ENCODE data around the gene CBX7.

CBX7 gene

DNA sequence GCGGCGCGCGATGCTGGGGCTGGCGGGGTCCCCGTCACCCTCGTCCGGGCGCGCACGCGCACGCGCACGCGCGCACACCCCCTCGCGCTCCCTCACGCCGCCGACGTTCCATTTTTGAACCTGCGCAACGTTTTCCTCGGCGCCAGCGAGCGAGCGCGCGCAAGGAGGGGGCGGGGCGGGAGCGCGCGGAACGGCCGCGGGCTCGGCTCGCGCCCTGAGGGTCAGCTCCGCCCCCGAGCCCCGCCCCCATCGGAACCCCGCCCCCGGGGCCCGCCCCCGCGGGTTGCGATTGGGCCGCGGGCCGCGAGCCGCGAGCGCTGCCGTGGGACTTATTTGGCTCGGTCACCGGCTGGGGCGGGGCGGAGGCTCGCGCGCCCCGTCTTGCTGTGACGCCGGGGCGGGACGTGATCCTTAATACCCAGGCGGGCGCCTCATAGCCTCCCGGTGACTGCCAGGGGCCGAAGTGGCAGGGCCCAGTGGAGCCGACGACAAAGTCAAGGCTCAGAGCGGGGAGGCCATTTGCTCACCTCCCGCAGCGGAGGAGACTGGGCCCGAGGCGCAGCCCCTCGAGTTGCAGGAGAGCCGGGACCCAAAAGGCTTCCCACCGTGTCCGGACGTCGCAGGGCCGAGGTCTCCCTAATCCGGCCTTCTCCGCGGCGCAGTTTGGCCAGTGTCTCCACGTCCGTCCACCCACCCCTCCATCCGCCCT lies at the start of gene CBX7:
Gene CBX7 (minus strand): TSS at position 170 of the 709 bp plus-strand sequence. CDS start 236 bp downstream, outside the sequence.
- peak; percentile 56 for DNase-seq

DNA sequence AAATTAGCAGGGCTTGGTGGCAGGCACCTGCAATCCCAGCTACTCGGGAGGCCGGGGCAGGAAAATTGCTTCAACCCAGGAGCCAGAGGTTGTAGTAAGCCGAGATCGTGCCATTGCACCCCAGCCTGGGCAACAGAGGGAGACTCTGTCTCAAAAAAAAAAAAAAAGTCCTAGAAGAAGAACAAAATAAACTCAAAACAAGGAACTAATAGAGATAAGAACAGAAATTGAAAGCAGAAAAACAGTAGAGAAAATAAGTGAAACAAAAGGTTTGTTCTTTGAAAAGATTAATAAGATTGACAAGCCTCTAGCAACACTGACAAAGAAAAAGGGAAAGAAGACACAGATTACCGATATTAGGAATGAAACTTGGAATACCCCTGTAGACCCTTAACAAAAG lies 45.1 kb upstream of the CBX7 start:
- no peak for DNase-seq

DNA sequence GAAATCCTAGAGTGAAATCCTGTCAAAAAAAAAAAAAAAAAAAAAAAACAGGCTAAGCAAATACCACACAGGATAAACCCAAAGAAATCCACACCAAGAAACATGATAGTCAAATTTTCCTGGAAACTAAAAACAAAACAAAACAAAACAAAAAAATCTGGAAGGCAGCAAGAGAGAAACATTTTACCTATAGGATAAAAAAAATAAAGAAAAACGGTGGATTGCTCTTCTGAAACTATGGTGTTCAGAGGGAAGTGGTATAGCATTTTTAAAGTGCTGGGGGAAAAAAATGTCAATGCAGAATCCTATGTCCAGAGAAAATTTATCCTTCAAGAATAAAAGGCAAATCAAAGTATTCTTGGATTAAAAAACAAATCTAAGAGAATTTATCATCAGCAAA lies 41.6 kb upstream of the CBX7 start:
- DNase-seq = no peak

GRCh38 chr22:39188809-39189208 lies 36.3 kb upstream of the CBX7 start:
- no peak for DNase-seq

DNA sequence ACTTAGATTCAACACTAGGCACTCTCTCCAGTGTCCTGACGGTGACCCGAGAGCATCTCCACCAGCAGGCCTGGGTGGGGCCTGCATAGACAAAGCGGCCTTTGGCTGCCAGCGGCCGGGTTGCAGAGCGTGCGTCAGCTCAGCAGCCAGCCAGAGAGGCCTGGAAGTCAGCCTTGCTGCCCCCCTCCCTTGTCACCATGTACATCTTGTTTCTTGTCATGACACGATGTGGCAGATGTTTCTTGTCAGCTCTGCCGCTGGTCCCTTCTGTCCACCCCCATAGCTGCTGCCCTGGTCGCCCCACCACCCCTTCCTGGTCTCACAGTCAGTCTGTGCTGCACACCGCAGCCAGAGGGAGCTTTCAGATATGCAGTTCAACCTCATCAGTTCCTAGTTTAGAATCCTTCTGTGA lies 33.1 kb upstream of the CBX7 start:
- no peak for DNase-seq

GRCh38 chr22:39184586-39185577 lies 32.4 kb upstream of the CBX7 start:
- no peak for DNase-seq

GRCh38 chr22:39183991-39184585 lies 31.6 kb upstream of the CBX7 start:
- no peak for DNase-seq

DNA sequence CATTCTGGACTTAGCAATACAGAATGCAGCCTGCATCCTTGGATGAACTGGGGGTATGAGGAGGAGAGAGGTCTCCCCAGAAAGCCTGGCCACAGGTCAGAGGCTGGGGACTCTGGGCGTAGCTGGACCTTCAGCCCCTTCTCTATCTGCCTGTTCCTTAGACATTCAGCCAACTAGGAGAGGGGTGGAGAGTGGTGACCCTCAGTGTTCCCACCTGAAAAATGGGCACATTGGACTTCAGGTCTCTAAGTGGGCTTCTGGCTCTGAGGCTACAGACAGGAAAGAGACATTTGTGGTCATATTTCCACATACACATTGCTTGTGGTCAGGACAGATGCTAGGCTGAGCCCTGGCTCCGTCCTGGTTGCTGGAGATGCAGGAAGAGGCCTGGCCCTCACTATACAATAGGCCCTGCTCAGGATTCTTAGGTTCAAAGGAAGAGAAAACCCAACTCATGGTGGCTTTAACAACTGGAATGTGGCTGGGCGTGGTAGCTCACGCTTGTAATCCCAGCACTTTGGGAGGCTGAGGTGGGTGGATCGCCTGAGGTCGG lies 30.1 kb upstream of the CBX7 start:
- no peak for DNase-seq

GRCh38 chr22:39181778-39182177 lies 29.3 kb upstream of the CBX7 start:
- no peak for DNase-seq

GRCh38 chr22:39181356-39181755 lies 28.9 kb upstream of the CBX7 start:
- no peak for DNase-seq

- no peak for DNase-seq
Measured at GRCh38 chr22:39179841-39180335, 27.4 kb upstream of the CBX7 start.

DNA sequence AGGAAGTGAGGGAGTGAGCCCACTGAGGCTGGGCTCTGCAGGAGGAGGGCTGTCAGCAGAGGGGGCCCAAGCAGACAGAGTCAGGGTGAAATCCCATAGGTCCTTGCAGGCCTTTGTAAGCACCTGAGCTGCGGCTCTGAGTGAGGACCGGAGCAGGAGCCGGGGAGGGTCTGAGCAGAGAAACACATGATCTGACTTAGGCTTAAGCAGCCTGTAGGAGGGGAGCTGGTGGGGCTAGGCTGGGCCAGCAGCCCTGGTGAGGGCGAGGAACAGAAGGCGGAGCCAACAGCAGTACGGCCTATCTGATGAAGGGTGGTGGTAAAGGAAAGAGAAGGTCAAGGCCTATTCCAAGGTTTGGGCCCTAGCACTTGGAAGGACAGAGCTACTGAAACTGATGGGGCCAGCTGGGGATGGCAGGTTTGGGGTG lies 26.9 kb upstream of the CBX7 start:
- no peak for DNase-seq

DNA sequence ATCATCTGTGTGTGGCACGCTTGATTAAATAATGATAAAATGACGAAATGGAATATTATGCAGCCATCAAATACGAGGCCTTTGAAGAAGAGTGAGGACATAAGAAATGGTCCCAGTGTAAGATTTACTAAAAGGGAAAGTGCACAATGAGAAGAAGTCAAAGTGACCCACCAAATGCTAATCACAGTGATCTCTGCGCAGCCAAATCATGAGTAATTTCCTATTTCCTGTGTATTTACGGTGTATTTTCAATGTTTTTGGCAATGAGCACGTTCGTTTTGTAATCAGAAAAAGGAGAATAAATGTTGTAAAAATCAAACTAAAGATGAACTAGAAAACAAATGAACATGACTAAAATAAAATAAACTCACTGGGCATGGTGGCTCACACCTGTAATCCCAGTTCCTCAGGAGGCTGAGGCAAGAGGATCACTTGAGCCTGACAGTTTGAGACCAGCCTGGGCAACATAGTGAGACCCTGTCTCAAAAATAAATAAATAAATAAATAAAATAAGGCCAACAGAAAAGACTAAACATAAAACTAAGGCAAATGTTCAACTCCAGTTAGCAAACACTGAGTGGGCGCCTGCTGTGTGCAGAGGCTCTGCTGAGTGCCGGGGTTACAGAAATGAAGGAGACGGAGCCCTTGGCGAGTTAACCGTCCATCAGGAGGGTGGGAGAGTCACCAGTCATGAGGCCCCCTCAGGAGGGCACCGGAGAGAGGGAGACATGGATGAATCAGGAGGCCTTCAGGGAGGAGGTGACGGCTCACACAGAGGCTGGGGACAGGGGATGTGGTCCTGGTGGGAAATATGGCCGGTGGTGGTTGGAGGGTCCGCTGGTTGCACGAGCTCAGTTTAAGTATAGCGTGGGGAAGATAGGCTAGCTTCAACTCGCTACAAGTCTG lies 26.0 kb upstream of the CBX7 start:
- no peak for DNase-seq

DNA sequence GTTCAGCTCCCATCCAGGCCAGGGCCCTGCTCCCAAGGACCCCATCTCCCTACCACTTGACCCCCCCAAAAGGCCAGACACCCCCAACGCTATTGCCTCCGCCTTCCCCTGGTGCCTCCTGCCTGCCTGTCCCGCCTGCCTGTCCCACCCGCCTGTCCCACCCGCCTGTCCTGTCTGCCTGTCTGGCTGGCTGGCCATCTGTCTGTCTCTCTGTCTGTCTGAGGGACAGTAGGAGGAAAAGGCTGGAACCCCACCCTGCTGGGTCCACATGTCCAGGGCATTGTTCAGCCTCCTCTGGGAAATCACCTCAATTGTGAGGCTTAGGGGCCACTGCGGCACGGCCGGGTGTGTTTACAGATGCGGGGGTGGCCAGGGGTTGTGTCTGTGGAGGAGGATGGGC lies 25.3 kb upstream of the CBX7 start:
- no peak for DNase-seq

DNA sequence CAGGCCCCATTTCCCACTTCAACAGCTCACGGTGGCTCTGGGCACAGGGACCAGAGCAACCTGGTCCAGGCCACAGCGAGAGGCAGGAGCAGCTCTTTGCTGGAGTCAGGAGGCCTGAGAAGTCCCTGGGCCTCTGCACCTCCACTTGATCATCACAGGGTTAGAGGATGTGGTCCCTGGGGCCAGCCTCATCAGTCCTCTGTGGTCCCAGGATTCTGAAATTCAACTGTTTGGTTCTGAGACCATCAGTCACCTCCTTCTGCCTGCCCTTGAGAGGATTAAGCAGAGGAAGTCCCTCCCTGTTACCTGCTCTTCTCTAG lies 24.9 kb upstream of the CBX7 start:
- no peak for DNase-seq

DNA sequence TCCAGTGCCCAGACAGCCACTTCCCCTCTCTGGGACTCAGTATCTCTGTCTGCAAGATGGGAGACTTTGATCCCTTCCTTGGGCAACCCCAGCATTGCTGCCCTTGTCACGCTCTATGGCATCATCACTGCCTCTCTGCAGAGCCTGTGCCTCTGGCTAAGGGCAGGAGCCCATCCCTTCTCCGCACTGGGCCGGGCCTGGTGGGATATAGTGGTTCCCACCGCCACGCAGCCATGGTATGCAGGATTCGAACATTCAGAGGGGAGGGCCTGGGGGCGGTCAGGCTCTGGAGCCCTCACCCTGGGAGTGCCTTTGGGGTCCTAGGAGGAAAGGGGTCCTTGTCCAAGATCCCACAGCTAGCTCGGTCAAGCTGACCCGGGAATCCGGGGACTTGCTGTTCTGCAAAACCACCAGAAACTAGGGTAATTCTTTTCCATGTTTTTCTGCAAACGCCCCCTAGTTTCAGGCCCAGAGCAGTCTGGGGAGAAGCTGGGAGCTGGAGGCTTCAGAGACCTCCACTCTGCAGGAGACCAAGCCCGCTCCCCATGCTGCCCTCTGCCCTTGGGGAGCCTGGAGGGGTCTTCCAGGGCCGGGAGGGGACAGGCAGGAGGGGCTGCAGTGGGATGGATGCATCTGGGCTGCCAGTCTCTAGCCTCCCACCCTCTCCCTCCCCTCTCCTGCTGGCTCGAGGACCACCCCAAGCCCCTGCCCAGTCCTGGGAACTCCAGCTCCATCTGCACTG lies 24.4 kb upstream of the CBX7 start:
- no peak for DNase-seq

GRCh38 chr22:39176143-39176713 lies 23.7 kb upstream of the CBX7 start:
- no peak for DNase-seq

GRCh38 chr22:39175353-39176142 lies 23.1 kb upstream of the CBX7 start:
- DNase-seq = no peak

DNA sequence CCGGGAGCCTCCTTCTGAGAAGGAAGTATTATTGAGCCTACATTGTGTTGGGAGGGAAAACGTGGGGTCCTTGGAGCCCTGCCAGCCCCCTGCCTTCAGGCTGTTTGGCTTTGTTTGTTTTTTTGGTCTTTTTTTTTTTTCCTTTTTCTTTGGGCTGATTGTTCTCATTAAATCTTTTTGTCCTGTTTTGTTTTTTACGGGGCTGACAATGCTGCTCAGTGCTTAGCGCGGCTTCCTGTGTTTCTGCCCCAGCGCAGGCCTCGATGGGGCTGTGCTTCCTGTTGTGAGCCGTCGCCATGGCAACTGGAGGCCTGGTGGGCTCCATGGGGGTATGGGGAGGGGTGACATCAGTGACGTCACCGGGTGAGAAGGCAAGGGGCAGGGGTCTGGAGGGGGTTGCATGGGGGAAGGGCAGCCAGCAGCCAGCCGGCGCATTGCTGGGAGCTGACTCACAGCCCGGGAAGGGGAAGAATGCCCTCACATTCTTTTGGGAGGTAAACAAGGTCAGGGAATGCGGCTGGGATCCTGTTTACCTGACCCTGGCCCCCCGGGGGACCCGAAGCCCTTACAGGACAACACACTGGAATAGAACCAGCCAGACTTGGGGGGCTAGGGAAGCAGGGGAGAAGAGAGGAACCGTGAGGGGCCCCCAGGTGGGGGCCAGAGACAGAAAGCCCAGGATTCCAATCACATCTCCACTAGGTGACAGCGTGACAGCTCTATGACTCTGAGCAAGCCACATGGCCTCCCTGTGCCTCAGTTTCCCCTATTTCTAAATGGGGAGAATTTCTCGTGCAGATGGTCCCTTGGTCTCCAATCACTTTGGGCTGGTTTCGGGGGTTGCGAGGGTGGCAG lies 22.2 kb upstream of the CBX7 start:
- no peak for DNase-seq
